ENCODE measurements around the gene CDK5RAP2. TPM values are rescaled to one million over a fixed set of nuclear protein-coding genes. Genes with fewer than 3 reads are reported as not detected.

Gene CDK5RAP2
- total RNA-seq, 4 donors from 2014 or later = 27.3 to 158 (median 45.1) TPM

DNA sequence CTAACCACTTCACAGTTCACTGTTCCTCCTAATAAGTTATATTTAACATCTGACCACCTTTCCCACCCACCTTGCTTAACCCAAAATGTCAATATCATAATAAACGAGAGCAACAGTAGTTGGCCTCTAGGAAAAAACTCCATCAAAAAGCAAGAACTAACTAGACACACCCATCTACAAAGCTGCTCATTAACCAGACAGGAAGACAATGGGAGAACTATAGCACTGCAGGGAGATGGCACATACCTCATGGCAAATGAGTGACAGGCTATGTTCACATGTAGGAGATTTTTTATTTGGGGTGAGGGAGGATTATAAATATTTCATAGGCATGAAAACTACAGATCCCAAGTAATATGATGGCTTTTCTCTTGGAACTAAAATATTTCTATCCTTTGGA, 23.6 kb upstream of the CDK5RAP2 start:
- no peak for DNase-seq
- Histone ChIP-seq H3K27me3 (no peaks in the 10 kb centered on the region), H3K36me3 (peaks cover 0 to 15% (median 0%) of the 10 kb centered on the region in 3 donors), H3K4me3 (no peak overlapping the region), H3K4me1 (no peaks in the 10 kb centered on the region), H3K9me3 (no peaks in the 10 kb centered on the region), H3K27ac (no peak overlapping the region)
- TF ChIP-seq, protein P1, sequence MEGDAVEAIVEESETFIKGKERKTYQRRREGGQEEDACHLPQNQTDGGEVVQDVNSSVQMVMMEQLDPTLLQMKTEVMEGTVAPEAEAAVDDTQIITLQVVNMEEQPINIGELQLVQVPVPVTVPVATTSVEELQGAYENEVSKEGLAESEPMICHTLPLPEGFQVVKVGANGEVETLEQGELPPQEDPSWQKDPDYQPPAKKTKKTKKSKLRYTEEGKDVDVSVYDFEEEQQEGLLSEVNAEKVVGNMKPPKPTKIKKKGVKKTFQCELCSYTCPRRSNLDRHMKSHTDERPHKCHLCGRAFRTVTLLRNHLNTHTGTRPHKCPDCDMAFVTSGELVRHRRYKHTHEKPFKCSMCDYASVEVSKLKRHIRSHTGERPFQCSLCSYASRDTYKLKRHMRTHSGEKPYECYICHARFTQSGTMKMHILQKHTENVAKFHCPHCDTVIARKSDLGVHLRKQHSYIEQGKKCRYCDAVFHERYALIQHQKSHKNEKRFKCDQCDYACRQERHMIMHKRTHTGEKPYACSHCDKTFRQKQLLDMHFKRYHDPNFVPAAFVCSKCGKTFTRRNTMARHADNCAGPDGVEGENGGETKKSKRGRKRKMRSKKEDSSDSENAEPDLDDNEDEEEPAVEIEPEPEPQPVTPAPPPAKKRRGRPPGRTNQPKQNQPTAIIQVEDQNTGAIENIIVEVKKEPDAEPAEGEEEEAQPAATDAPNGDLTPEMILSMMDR (IDR thresholded peaks at IDR 0.05) = no peak
- no peak for TF ChIP-seq POLR2A (IDR thresholded peaks at IDR 0.05)

DNA sequence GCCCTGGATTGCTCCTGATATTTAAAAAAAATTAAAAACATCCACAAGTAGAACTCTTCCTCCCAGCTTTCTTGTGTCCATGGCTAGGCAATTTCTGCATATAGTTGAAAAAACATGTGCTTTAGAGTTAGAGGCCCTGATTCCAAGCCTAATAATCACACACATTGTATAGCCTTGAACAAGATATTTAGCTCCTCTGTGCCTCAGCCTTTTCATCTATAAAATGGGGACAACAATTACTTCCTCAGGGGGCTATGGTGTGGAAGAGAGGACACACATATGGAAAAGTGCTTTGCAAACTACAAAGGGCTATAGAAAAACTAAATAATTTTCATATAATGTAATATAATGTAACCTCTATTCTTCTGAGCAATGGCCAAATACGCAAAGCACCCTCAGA, 23.0 kb upstream of the CDK5RAP2 start:
- Histone ChIP-seq H3K36me3 (peaks cover 0 to 15% (median 0%) of the 10 kb centered on the region in 3 donors), H3K27me3 (no peaks in the 10 kb centered on the region), H3K4me1 (no peaks in the 10 kb centered on the region), H3K27ac (no peak overlapping the region), H3K4me3 (no peak overlapping the region), H3K9me3 (no peaks in the 10 kb centered on the region)
- DNase-seq = no peak
- TF ChIP-seq POLR2A (IDR thresholded peaks at IDR 0.05) = no peak
- TF ChIP-seq, protein P1 (IDR thresholded peaks at IDR 0.05) = no peak

DNA sequence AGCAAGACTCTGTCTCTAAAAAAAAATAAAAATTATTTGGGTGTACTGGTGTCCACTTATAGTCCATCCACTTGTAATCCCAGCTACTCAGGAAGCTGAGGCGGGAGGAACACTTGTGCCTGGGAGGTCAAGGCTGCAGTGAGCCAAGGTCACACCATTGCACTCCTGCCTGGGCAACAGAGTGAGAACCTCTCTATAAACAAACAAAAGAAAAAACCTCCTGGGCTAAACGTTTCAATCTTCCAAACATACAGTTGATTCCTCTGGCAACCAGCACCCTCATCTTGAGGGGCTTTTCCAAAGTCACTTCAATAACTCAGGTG, 13.9 kb upstream of the CDK5RAP2 start:
- Histone ChIP-seq H3K4me1 (no peaks in the 10 kb centered on the region), H3K27ac (no peak overlapping the region), H3K27me3 (no peaks in the 10 kb centered on the region), H3K4me3 (no peak overlapping the region), H3K9me3 (no peaks in the 10 kb centered on the region), H3K36me3 (no peaks in the 10 kb centered on the region)
- TF ChIP-seq, protein P1 (IDR thresholded peaks at IDR 0.05) = no peak
- no peak for TF ChIP-seq POLR2A (IDR thresholded peaks at IDR 0.05)
- no peak for DNase-seq

DNA sequence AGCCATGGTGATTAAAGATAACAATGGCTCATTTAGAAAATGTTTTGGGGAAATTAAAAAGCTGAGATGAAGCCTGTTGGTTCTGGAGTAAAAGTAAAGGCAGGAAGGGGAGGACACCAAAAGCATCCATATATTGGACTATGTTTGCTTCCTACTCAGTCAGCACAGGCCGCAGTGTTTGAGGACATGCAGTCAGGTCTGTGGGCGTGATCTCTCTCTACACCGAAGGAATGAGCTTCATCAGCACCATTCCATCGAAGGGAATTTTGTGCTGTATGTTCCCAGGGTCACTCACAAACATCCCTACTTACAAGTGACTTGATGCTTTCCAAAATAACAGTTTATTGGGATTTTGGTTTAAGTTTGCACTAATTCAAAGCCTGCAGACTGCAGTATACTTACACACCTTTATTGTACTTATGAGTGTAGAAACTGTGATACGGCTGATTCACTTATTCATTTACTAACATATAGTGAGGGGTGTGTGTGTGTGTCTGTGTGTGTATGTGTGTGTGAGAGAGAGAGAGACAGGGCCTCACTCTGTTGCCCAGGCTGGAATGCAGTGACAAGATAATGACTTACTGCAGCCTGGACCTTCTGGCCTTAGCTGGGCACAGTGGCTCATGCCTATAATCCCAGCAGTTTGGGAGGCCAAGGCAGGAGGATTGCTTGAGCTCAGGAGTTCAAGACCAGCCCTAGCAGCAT, 13.4 kb upstream of the CDK5RAP2 start:
- no peak overlapping the region for H3K27ac ChIP-seq
- no peaks in the 10 kb centered on the region for H3K27me3 ChIP-seq
- DNase-seq = no peak
- H3K4me1 ChIP-seq = no peaks in the 10 kb centered on the region
- H3K9me3 ChIP-seq = no peaks in the 10 kb centered on the region
- H3K4me3 ChIP-seq = no peak overlapping the region
- H3K36me3 ChIP-seq = no peaks in the 10 kb centered on the region
- no peak for TF ChIP-seq POLR2A (IDR thresholded peaks at IDR 0.05)
- TF ChIP-seq, protein P1 (IDR thresholded peaks at IDR 0.05) = no peak

DNA sequence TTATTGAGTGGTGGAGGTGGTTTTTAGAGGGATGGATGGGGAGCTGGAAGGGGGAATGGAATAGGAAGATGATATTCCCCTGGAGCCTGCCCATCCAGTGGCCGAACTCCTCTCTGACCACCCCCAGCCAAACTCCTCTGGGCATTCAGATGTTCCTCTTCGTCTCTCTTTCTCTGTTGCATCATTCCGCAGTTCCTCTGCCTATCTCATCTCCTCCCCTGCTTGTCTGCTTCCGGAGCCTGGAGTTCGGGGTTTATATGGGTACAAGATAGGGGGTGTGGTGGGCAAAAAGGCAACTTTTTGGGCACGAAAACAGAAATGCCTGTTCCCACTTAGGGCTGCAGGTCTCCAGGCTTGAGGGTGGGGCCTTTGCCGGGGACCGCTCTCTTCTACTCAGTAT, 12.2 kb upstream of the CDK5RAP2 start:
- H3K36me3 ChIP-seq = no peaks in the 10 kb centered on the region
- H3K9me3 ChIP-seq = no peaks in the 10 kb centered on the region
- H3K27me3 ChIP-seq = no peaks in the 10 kb centered on the region
- H3K27ac ChIP-seq = no peak overlapping the region
- DNase-seq = no peak
- TF ChIP-seq, protein P1 (IDR thresholded peaks at IDR 0.05) = no peak
- TF ChIP-seq POLR2A (IDR thresholded peaks at IDR 0.05) = no peak
- H3K4me3 ChIP-seq = no peak overlapping the region
- no peaks in the 10 kb centered on the region for H3K4me1 ChIP-seq

GRCh38 chr9:120587328-120587727, 7.4 kb upstream of the CDK5RAP2 start:
- no peaks in the 10 kb centered on the region for H3K4me1 ChIP-seq
- no peak overlapping the region for H3K4me3 ChIP-seq
- DNase-seq = no peak
- TF ChIP-seq, protein P1 (IDR thresholded peaks at IDR 0.05) = no peak
- TF ChIP-seq POLR2A (IDR thresholded peaks at IDR 0.05) = no peak
- no peaks in the 10 kb centered on the region for H3K36me3 ChIP-seq
- H3K27ac ChIP-seq = no peak overlapping the region
- no peaks in the 10 kb centered on the region for H3K27me3 ChIP-seq
- no peaks in the 10 kb centered on the region for H3K9me3 ChIP-seq

All from Peyer's patch (tissue), 4 donors.